ENCODE measurements around the gene PFKL. TPM values are rescaled to one million over a fixed set of nuclear protein-coding genes. Genes with fewer than 3 reads are reported as not detected.

Gene PFKL
- total RNA-seq, 4 donors from 2014 or later, result 68.5 to 103 (median 96.8) TPM

DNA sequence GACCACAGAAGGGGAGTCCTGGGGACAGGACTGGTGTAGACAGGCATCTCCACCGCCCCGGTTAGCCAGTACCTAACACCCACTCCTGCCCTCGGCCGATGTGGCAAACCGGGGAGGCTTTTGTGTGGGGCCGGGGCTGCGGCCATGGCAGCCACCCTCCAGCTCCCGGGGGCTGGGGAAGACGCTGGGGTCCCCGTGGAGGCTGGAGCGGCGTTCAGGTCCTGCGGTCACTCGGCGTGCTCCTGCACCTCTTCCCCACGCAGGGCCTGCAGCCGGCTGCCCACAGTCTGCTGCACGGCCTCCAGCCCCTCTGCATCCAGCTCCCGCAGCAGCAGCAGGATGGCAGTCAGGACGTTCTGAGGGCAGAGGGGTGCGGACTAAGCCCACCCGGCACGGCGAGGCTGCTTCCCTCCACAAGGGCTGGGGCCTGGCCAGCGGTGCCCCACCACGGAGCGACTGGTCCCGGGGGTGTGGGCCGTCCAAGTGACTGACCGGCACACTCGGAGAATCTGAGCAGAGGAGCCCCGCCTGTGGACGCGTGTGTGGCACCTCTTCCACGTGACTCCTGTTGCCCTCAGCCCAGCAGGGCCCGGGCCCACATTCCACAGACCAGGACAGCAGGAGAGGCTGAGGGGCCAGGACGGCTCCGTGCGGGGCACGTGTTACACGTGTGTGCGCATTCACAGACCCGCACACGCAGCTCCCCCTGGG is 30.3 kb downstream of the PFKL start:
- intact Hi-C loops (cut with DNase I), result no loop called here
- peaks cover 15 to 21% of the 10 kb centered on the region in 2 donors for H3K36me3 ChIP-seq

DNA sequence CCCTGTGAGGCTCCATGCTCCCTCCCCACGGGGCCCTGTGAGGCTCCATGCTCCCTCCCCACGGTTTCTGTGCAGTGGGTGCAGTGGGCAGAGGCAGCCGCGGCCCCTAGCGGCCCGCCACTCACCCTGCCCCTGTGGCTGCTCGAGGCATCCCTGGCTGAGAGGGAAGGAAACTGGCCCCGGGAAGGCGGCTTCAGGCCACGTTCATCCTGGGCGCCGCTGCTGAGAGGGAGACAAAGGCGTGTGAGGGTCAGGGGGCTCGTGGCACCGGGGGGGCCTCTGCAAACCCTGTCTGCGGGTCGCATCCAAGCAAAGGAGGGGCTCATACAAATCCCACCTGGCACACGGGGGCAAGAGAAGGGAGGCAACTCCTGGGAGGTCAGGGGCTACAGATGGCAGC is 30.8 kb downstream of the PFKL start:
- peaks cover 10 to 15% of the 10 kb centered on the region in 2 donors for H3K36me3 ChIP-seq
- DNase-seq, result no peak
- H3K4me3 ChIP-seq (replicated peaks in 1 of 3), result no peak overlapping the region
- H3K4me1 ChIP-seq, result peaks cover 5 to 6% of the 10 kb centered on the region in 2 donors
- 86% methylated on average over 9 to 18 of the region's 18 CpGs for WGBS, 2 donors
- no peaks in the 10 kb centered on the region for H3K9me3 ChIP-seq
- TF ChIP-seq, protein P1, sequence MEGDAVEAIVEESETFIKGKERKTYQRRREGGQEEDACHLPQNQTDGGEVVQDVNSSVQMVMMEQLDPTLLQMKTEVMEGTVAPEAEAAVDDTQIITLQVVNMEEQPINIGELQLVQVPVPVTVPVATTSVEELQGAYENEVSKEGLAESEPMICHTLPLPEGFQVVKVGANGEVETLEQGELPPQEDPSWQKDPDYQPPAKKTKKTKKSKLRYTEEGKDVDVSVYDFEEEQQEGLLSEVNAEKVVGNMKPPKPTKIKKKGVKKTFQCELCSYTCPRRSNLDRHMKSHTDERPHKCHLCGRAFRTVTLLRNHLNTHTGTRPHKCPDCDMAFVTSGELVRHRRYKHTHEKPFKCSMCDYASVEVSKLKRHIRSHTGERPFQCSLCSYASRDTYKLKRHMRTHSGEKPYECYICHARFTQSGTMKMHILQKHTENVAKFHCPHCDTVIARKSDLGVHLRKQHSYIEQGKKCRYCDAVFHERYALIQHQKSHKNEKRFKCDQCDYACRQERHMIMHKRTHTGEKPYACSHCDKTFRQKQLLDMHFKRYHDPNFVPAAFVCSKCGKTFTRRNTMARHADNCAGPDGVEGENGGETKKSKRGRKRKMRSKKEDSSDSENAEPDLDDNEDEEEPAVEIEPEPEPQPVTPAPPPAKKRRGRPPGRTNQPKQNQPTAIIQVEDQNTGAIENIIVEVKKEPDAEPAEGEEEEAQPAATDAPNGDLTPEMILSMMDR (IDR thresholded peaks at IDR 0.05), result no peak
- no peak for TF ChIP-seq POLR2A (IDR thresholded peaks at IDR 0.05)
- H3K27me3 ChIP-seq, result no peaks in the 10 kb centered on the region
- intact Hi-C loops (cut with DNase I), result no loop called here
- no peak overlapping the region for H3K27ac ChIP-seq

More for the DNA sequence above, 30.3 kb downstream of the PFKL start:
- Histone ChIP-seq H3K4me3 (replicated peaks in 1 of 3) (no peak overlapping the region), H3K27ac (no peak overlapping the region), H3K27me3 (no peaks in the 10 kb centered on the region), H3K9me3 (no peaks in the 10 kb centered on the region), H3K4me1 (peaks cover 5 to 6% of the 10 kb centered on the region in 2 donors)
- DNase-seq, result no peak
- WGBS, 2 donors, result 92% methylated on average over 20 to 34 of the region's 44 CpGs
- no peak for TF ChIP-seq POLR2A (IDR thresholded peaks at IDR 0.05)
- TF ChIP-seq, protein P1 (IDR thresholded peaks at IDR 0.05), result no peak

DNA sequence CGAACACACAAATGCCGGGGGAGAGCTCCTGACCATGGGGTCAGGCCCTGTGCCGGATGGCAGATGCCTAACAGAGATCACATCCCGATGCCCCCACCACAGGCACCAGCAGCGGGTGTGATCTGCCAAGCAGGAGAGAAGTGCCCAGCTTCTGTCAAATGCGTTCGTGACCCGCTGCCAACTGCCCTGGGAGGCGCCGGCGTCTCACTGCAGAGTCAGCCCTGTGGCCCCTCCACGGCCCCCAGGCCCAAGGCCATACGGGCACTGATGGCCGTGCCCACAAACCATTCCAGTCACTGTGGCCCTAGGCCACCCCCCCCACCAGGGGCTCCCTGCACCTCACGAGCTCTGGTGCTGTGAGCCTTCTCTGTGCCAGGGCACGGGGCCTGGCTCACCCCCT is 31.4 kb downstream of the PFKL start:
- no peak overlapping the region for H3K4me3 ChIP-seq (replicated peaks in 1 of 3)
- H3K27me3 ChIP-seq, result no peaks in the 10 kb centered on the region
- intact Hi-C loops (cut with DNase I), result no loop called here
- peaks cover 11 to 12% of the 10 kb centered on the region in 2 donors for H3K36me3 ChIP-seq
- no peaks in the 10 kb centered on the region for H3K9me3 ChIP-seq
- TF ChIP-seq POLR2A (IDR thresholded peaks at IDR 0.05), result no peak
- TF ChIP-seq, protein P1 (IDR thresholded peaks at IDR 0.05), result no peak
- H3K4me1 ChIP-seq, result peaks cover 5 to 6% of the 10 kb centered on the region in 2 donors
- 88 to 95% methylated on average over 9 to 14 of the region's 16 CpGs for WGBS, 2 donors
- DNase-seq, result no peak
- no peak overlapping the region for H3K27ac ChIP-seq

DNA sequence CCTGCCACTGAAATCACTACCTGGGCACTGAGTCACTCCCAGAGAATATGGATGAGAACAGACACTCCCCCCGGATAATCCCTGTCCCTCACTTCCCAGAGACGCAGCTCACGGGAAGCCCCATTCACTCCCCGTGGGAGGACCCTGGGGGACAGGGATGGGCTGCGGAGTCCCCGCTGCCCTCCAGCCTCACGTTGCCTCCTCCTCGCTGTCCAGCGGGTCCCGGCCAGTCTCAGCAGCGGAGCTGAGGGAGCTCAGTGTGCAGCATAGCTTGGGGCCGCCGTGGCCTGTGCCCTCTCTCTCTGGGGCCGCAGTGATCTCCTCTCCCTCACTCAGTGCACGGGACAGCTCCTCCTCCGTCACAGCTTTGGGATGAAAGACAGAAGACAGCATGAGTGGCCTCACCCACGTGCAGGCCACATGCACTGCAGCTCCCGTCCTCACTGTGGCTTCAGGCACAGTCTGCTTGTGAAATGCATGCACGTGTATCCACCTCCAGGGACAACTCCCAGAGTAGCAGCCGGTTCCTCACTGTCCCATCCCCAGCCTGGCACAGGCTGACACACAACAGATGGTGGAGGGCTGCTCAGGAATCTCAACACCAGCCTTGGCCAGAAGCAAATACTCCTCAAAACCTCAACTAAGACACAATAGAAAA is 31.9 kb downstream of the PFKL start:
- Histone ChIP-seq H3K4me3 (replicated peaks in 1 of 3) (no peak overlapping the region), H3K27me3 (no peaks in the 10 kb centered on the region), H3K27ac (no peak overlapping the region), H3K9me3 (no peaks in the 10 kb centered on the region), H3K4me1 (peaks cover 5 to 6% of the 10 kb centered on the region in 2 donors), H3K36me3 (peaks cover 12 to 17% of the 10 kb centered on the region in 2 donors)
- intact Hi-C loops (cut with DNase I), result no loop called here
- DNase-seq, result no peak
- TF ChIP-seq, protein P1 (IDR thresholded peaks at IDR 0.05), result no peak
- no peak for TF ChIP-seq POLR2A (IDR thresholded peaks at IDR 0.05)
- 84 to 89% methylated on average over 20 of the region's 20 CpGs for WGBS, 2 donors

DNA sequence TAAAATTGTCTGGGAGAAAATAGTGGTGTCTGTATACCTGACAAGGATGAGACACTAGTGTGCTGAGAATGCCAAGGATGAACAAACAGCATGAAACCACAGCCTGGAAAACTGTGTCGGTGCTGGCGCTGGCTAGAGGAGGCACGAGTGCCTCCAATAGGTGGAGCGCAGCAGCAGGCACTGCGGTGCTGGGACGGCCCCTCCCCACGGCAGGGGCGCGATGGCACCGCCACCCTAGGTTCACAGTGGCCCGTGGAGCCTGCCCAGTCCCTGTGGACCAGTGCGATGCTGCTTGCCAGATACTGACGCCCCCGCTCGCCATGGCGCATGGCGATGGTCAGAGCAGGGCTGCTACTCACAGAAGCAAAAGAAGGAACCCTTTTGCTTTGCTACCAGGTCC is 32.5 kb downstream of the PFKL start:
- Histone ChIP-seq H3K4me1 (peaks cover 5 to 6% of the 10 kb centered on the region in 2 donors), H3K27me3 (no peaks in the 10 kb centered on the region), H3K4me3 (replicated peaks in 1 of 3) (no peak overlapping the region), H3K36me3 (peaks cover 6 to 18% of the 10 kb centered on the region in 2 donors), H3K27ac (no peak overlapping the region), H3K9me3 (no peaks in the 10 kb centered on the region)
- WGBS, 2 donors, result 85 to 91% methylated on average over 10 to 17 of the region's 17 CpGs
- no peak for DNase-seq
- intact Hi-C loops (cut with DNase I), result no loop called here
- no peak for TF ChIP-seq POLR2A (IDR thresholded peaks at IDR 0.05)
- TF ChIP-seq, protein P1 (IDR thresholded peaks at IDR 0.05), result no peak

Data from thyroid gland (tissue), 4 donors.